ENCODE results near the gene PHF2.

PHF2 gene

DNA sequence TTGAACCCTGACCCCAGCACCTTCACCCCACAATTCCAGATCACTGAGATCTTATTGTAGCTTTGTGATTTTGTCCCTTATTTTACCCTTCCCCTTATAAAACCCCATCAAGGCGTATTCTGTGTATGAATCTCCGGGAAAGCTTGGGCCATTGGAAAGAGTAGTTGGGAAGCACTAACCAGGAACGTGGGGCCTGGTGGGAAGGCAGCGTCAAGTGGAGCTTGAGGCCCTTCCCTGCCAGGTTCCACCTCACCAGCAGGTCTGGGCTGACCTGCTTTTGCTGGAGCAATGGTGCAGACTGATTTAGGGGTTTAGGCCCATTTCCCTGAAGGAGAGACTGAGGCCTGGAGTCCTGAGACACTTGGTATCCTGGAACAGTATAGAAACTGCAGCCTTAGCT, 9.3 kb downstream of the PHF2 start:
- in situ Hi-C loops (cut with HindIII; ENCODE audit: low sequenced_read_pairs): no loop called here

DNA sequence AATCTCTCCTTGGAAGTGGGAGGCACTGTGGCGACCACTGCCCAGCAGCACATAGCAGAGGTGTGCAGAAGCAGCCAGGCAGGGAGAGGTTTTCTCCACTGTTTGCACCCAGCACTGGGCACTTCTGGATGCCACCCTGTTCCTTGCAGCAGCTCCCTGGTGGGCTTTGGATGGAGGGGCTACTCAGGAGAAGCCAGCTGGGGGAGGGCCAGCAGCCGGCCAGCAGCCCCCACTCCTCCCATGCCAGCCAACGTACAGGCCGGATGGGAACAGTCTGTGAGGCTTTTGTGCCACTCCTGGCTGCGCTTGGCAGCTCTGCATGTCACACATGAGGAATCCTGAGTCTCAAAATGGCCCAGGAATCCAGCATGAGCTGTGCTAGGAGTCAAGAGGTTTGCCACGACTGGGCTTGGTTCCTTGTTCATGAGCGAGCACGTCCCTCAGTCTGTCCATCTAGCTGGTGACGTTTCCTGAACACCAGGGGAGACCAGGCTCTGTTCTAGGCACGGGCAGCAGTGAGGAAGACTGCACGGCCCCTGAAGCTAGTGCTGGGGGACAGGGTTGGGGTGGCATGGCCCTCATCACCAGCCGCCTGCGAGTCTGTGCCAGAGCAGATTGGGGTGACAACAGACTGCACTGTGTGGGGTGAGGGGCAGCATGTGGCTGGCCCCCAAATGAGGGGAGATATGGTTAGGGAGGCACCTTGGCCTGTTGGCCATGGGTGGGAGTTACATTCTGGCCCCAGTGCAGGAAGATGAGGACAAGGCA, 10.1 kb downstream of the PHF2 start:
- in situ Hi-C loops (cut with HindIII; ENCODE audit: low sequenced_read_pairs): no loop called here

DNA sequence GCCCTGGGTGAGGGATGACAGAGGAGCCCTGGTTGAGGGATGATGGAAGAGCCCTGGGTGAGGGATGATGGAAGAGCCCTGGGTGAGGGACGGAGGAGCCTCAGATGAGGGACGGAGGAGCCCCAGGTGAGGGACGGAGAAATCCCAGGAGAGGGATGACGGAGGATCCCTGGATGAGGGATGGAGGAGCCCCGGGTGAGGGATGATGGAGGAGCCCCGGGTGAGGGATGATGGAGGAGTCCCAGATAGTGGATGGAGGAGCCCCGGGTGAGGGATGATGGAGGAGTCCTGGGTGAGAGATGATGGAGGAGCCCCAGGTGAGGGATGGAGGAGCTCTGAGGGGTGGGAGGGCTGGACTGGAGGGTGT, 10.9 kb downstream of the PHF2 start:
- in situ Hi-C loops (cut with HindIII; ENCODE audit: low sequenced_read_pairs): no loop called here

DNA sequence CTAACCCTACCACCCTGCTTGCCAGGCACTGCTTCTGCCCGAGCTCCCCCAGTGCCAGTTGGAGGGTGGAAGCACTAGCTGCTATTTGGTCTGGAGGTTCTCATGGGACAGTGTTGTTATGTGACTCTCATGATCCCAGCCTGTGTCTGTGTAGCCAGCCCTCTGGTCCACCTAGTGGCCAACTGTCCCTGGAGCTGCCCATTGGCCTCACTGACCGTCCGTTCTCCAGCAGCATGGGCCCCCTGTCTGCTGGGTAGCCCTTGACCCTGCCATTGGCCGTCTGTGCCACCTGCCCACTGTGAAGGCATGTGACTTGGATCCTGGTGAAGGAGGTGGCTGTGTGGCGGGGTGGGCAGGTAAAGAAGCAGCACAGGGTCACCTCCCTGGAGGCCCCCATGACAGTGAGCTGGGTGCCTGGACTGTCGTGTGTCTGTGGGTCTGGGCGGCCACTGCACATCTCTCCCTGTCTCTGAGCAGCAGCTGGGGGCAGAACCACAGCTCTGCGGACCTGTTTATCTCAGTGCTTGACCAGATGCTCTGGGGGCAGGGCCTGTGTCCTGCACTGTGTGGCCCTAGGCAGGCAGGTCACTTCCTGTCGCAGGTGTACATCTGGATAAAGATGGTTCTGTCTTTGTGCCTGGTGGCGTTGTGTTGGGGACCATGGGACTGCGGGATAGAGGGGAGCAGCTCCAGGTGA, 11.4 kb downstream of the PHF2 start:
- in situ Hi-C loops (cut with HindIII; ENCODE audit: low sequenced_read_pairs): no loop called here

DNA sequence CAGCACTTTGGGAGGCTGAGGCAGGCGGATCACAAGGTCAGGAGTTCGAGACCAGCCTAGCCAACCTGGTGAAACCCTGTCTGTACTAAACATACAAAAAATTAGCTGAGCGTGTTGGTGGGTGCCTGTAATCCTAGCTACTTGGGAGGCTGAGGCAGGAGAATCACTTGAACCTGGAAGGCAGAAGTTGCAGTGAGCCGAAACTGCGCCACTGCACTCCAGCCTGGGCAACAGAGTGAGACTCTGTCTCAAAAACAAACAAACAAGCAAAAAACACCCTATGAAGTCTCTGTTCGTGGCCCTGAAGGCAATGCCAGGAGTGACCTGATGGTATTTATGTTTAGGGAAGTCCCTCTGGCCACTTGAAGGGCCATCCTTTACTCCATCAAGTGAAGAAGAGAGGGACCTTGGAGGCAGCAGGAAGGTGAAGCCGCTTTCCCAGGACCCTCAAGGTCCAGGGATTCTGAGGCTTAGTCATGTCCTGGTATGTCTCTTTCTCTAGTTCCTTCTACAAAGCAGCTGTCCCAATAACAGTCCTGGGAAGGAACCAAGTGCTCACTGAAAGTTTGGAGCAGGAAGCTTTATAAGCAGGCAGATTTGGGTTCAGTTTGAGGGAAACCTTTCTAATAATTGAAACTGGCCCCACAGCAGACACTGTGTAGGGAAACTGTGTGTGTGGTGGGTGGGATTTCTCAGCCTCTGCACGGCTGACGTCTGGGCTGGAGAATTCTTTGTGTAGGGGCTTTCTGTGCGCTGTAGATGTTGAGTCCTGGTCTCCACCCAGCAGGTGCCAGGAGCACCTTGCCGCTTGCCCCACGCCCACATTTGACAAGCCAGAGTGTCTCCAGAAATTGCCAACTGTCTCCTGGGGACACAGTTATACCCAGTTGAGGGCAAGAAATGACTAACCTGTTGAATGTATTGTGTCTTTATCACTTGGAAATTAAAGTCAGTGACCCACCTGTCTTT, 12.5 kb downstream of the PHF2 start:
- in situ Hi-C loops (cut with HindIII; ENCODE audit: low sequenced_read_pairs): no loop called here

DNA sequence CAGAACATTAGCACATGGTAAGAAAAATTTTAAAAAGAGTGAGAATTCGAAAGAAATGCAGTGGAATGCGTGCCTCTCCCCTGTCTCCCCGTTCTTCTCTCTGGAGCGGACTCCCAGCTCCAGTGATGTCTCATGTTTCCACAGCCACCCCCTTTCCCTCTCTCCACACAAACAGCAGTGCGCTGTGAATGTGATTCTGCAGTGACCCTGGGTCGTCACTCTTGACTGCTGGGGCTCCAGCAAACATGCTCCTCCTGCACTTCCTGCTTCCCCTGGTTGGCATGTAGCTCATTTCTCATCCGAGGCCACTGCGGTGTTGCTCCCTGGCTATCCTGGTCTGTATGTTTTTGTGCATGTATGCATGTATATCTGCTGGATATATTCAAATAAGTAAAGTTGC, 13.3 kb downstream of the PHF2 start:
- in situ Hi-C loops (cut with HindIII; ENCODE audit: low sequenced_read_pairs): no loop called here

DNA sequence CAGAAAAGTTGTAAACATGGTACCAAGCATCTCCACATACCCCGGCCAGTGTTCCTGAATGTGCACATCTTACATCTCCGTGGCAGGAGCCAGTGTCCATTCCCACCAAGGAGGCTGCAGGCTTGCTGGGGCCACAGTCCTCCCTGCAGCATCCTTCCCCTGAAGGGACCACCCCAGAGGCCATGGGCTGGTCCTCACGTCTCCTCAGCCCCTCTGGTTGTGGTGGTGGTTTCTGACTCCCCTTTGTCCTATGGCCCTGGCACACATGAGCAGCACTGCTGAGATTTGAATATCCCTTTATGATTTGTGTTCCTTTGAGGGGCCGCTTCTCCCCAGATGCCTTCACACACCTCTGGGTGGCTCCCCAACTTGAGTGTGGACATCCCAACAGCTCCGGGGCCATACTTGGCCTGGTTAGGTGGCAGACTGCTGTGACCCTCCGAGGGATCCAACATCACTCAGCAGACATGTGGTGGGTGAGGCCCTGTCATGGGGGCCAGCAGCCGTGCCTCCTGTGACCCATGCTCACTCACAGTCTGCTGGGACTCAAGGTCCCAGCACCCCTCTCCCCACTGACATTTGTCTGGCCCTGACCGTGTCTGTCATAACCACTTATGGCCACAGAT, 14.3 kb downstream of the PHF2 start:
- in situ Hi-C loops (cut with HindIII; ENCODE audit: low sequenced_read_pairs): no loop called here

DNA sequence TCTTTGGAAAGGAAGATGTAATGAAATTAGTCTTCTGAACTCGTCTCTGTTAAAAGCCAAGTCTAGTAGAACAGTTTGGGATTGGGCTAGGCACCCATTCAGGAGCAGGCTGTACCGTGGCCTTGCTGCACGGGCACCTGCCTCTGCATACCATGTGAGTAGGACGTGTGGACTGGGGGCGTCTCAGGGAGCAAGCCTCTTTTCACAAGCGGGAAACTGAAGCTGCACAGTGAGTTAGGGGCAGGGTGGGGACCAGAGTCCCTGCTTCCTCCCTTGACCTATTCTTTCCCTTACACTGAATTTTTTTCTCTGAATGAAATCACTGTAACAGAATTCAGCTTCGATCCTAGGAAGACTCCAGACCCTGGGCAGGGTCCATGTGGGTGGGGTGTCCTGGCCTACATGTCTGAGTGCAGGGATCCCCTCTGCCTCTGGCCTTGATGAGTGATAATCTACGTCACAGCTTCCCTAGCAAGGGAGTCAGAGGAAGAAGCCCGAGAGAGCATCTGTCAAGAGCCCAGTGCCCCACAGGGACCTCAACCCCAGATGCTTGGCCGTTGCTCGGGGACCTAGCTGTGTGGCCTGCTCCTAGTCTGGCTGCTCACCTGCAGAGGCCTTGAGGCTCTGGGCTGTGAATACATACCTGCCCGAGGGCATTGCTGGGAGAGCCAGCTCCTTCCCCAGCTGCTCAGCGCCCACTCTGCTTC, 15.1 kb downstream of the PHF2 start:
- in situ Hi-C loops (cut with HindIII; ENCODE audit: low sequenced_read_pairs): no loop called here

DNA sequence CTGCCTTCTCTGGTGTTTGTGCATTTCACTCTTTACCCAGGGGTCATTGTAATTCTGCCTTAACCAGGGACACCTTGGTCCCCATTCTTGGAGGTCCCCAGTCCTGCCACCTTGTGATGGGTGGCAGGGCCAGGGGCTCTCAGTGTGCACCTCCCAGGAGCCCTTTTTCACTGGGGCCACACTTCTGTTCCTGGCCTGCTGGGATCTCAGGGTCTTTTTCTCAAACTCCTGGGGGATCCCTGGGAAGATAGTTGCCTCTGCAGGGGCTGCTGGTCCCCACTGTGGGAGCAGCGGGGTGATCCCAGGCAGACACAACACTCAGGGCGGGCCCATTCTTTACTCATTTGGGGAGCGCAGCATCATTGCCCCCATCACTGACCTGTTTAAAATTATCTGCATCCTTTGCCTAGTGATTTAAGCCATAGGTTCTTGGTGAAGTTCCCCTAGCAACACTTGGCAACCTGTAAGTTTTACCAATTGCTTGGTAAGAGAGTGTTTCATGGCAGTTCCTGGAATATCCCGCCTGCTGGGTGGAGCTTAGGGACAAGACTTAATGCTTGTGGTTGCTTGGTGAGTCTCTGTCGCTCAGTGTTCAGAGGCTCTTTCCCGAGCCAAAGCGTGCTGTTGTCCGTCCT, 15.7 kb downstream of the PHF2 start:
- in situ Hi-C loops (cut with HindIII; ENCODE audit: low sequenced_read_pairs): no loop called here

DNA sequence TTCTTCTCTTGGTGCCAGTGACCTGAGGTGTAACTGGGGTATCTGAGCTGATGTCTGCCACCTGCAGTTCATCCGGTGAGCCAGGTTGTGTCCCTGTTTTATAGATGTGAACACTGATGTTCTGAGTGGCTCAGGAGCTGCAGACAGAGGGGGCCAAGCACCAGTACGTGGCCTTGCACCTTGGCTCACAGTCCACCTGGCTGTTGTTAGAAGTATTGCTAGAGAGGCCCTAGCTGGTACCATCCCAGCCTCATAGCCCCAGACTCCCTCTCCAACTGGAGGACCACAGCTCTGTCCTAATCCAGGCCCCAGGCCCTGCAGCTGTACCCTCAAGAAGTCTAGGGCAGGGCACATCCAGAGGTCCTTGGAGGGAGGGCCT, 16.2 kb downstream of the PHF2 start:
- in situ Hi-C loops (cut with HindIII; ENCODE audit: low sequenced_read_pairs): no loop called here

DNA sequence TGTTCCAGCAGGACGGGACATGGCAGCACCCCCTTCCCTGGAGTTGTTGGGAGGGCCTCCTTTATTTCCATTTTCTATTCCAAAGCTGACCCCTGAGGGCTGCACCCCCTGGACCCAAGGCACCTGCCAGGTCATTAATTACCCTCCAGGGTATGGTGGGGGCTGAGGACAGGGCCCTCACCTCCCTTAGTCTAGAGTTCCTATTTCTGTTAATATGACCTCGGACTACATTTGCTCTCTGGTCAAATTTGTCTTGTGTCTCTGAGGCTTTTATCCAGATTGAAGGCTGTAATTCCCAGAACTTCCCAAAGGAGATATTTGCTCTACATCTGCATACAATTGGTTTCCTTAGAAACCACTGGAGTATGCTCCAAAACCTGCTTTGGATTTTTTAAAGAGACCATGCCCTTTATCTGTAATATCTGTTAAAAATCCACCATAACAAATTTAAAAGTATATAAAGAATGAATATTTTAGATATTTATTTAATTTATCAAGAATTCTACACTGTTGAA, 16.8 kb downstream of the PHF2 start:
- in situ Hi-C loops (cut with HindIII; ENCODE audit: low sequenced_read_pairs): no loop called here

DNA sequence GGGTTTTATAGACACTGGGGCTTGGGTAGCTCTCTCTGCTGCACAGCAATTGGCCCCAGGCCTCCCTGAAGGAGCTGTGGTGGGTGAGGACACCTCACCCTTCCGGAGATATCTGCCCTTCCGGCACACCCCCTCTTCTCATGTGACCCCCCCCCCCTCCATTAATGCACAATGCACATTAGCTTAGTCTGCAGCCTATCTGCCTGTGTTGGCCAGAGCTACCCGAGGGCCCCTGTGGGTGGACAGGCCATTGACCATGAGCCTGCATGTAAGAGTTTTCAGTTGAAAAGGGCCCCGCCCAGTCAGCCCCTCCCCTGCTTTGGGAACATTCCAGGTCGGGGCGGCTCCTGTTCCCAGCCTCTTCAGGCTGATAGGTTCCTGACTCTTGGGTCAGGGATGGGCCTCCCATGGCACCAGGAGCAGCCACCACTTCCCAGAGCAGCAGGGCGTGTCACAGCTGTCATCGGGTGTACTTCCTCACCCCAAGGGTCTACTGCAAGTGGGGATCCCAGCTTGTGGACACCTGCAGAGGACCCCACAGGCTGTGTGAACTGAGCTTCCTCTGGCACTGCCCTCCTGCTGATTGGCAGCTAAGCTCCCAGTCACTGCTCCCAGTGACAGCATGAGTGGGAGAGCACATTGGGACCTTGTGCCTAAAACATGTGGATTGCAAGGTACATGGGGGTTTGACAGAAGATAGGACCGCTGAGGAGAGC, 17.8 kb downstream of the PHF2 start:
- in situ Hi-C loops (cut with HindIII; ENCODE audit: low sequenced_read_pairs): no loop called here

DNA sequence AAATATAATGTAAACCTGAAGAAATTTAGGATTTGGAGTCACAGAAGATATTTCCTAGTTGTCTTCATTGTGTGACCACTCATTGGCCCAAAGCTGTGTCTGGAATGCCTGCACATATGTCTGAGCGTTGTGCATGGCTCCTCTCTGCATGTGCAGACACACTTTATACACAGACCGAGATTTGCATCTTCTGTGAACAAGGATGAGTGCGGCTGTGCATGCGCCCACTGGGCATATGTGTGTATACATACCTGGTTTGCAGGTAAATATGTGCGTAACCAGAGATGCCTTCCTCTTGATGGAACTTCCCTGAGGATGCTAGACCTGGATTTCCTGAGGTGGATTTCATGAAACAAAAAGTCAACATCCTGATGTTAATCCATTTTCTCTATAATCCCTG, 19.1 kb downstream of the PHF2 start:
- in situ Hi-C loops (cut with HindIII; ENCODE audit: low sequenced_read_pairs): no loop called here

DNA sequence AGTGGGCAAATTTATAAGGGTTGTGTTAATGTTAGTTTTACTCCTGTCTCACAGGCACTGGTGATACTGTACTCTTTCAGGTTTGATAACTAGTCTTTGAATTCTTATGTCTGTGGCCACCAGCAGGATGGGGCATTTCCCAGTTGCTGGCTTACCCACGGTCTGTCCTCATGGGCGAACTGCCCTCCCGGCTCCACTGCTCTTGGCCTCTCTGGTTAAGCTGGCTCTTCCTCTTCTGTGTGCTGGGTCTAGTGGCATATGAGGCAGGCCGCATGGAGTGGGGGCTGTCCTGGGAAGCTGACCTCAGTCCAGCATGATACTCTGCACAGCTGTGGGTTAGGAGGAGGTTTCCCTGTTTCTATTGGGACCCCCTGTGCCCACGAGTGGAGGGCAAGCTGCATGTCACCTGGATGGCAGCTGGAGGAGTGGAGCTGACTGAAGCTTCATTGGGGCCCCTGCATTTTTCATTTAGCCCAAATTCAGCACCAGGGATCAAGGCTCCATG, 19.5 kb downstream of the PHF2 start:
- in situ Hi-C loops (cut with HindIII; ENCODE audit: low sequenced_read_pairs): no loop called here

DNA sequence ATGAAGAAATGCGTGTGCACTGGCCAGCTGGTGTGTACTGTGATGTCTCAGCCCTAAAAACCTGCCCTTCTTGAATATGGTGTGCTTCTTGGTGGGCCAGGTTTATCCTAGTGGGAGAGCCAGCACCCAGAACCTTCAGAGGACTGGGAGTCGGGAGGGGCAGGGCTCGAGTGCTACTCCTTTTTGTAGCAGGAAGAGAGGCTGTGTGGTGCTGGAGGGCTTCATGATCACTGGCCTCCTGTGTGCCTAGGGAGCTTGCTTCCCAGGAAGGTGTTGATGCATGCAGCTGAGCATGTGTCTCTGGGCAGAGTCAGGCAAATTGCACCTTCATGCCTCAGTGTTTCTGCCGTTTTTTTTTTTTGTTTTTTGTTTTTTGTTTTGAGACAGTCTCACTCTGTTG, 20.0 kb downstream of the PHF2 start:
- in situ Hi-C loops (cut with HindIII; ENCODE audit: low sequenced_read_pairs): no loop called here

DNA sequence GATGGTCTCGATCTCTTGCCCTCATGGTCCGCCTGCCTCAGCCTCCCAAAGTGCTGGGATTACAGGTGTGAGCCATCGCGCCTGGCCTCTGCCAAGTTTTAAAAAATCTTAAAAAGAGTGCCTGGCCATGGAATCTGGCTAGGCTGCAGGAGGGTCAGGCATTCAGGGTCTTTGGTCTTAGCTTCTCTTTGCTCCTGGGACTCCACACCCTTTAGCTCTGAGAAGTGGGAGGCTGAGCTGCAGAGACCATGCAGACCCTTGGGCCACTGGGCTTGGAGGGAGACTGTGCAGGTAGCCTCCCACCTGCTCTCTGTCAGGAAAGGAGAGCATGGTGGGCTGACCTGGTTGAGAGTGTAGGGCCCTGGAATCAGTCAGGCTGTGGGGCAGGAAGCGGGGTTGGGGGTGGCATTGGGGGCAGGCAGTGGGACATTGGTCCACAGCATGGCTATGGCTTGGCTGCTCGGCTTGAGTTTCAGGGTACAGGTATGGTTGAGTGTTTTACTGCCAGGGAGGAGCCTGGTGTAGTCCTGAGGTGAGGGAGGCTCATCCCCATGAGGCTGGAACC, 20.8 kb downstream of the PHF2 start:
- in situ Hi-C loops (cut with HindIII; ENCODE audit: low sequenced_read_pairs): no loop called here

DNA sequence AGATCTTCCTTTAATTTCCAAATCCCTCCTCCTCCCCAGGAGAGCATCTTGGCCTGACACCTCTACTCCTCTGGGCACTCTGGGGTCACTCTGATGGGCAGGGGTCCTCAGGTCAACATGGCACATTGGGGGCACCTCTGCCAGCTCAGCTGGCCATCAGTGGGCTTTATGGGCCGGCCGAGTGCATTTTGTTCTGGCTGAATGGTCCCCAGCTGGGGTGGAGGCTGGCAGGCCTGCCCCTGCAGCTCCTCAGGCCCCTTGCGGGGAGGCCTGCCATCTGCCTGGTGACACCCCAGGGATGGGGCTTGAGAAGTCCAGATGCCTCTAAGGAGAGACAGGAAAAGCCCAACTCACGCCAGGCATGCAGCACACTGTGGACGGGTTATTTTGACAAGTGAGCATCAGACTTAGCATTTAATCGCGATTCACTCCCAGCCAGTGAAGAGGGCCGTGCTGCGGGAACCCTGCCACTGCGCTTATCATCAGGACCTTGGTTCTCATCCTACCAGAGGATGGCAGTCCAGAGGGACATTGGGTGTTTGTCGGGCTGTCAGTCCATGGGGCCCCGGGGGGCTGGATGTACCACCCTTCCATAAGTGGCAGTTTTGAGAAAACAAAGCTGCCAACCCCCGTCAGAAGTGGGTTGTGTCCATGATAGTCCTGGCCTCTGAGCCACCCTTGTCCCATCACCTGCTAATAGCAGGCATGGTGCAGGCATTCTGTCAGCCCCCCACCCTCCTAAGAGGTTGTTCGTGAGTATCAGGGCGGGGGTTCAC, 21.7 kb downstream of the PHF2 start:
- in situ Hi-C loops (cut with HindIII; ENCODE audit: low sequenced_read_pairs): no loop called here

DNA sequence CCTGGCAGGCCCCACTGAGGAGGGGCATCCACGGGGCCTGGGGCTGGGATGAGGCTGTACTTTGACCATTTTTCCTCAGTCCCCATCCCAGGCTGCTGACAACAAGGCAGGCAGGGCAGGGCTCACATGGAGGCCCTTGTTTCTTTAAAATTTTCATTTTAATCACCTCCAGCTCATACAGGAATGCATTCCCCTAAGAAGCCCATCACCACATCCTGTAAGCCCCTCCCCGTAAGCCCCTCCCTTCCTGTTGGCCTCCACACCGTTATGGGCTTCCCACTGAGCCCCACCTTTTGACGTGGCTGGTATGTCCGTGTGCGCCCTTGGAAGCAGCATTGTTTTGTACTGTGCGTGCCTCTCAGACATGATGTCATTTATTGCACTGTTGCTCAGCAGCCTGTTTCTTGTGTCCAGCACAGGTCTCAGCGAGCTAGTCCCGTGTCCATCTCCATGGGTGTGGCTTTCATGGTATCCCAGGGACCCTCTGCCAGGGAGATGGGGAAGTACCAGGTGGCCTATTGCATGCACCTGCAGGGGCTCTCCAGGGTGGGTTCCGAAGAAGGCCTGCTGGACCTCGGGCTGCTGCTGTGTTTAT, 22.4 kb downstream of the PHF2 start:
- in situ Hi-C loops (cut with HindIII; ENCODE audit: low sequenced_read_pairs): no loop called here

All from endothelial cell of hepatic sinusoid (primary cell).